H9 (cell line): Measurements from ENCODE around the gene IL1RAPL2. TPM values are rescaled to one million over a fixed set of nuclear protein-coding genes. Genes with fewer than 3 reads are reported as not detected.

Source experiments
- DNase-seq: peaks from one replicate; pipeline ENCODE4 v3.0.0-alpha.2; 2017
- H2AFZ ChIP-seq: one replicate; pipeline ENCODE4 v1.6.1; 2013; ENCODE audit warnings: mild to moderate bottlenecking, low read length, control low read depth, moderate library complexity
- H2AK5ac ChIP-seq: 2 replicates; pipeline ENCODE4 v1.6.1; 2013; ENCODE audit warnings: low read length, control low read depth, mixed read lengths; ENCODE audit not compliant: insufficient read length
- H2BK120ac ChIP-seq: one replicate; pipeline ENCODE4 v1.6.1; 2013; ENCODE audit warnings: low read depth, mild to moderate bottlenecking, low read length, control low read depth, inconsistent platforms; ENCODE audit not compliant: poor library complexity, severe bottlenecking
- H2BK12ac ChIP-seq: 2 replicates; pipeline ENCODE4 v1.6.1; 2013; ENCODE audit warnings: low read length, control low read depth, mixed read lengths, low read depth; ENCODE audit not compliant: insufficient read length
- H2BK15ac ChIP-seq: 2 replicates; pipeline ENCODE4 v1.6.1; 2013; ENCODE audit warnings: low read depth, low read length, control low read depth
- H2BK20ac ChIP-seq: one replicate; pipeline ENCODE4 v1.6.1; 2013; ENCODE audit warnings: low read depth, mild to moderate bottlenecking, low read length, control low read depth, inconsistent platforms; ENCODE audit not compliant: poor library complexity, severe bottlenecking
- H2BK5ac ChIP-seq: 2 replicates; pipeline ENCODE4 v1.6.1; 2013; ENCODE audit warnings: low read length, control low read depth, mixed read lengths; ENCODE audit not compliant: insufficient read length
- H3K14ac ChIP-seq: 2 replicates; pipeline ENCODE4 v1.6.1; 2013; ENCODE audit warnings: low read length, control low read depth; ENCODE audit not compliant: insufficient read depth
- H3K18ac ChIP-seq: 2 replicates; pipeline ENCODE4 v1.6.1; 2013; ENCODE audit warnings: low read depth, mild to moderate bottlenecking, mixed read lengths, low read length, control low read depth; ENCODE audit not compliant: insufficient read length
- H3K23ac ChIP-seq: 2 replicates; pipeline ENCODE4 v1.6.1; 2013; ENCODE audit warnings: low read length, control low read depth, mixed read lengths, low read depth; ENCODE audit not compliant: insufficient read length
- H3K23me2 ChIP-seq: 2 replicates; pipeline ENCODE4 v1.6.1; 2013; ENCODE audit warnings: low read depth, mild to moderate bottlenecking, mixed read lengths, low read length, control low read depth; ENCODE audit not compliant: insufficient read length, poor library complexity, severe bottlenecking
- H3K27ac ChIP-seq: 2 replicates; pipeline ENCODE4 v1.5.1; 2013; ENCODE audit warnings: low read length, control low read depth, mixed read lengths, low read depth; ENCODE audit not compliant: insufficient read length
- H3K27me3 ChIP-seq: 2 replicates; pipeline ENCODE4 v1.6.1; 2013; ENCODE audit warnings: low read length, control low read depth, inconsistent platforms; ENCODE audit not compliant: insufficient read depth
- H3K4ac ChIP-seq: 2 replicates; pipeline ENCODE4 v1.6.1; 2013; ENCODE audit warnings: low read depth, mild to moderate bottlenecking, control low read depth, inconsistent platforms, low read length, moderate library complexity
- H3K4me1 ChIP-seq: 2 replicates; pipeline ENCODE4 v1.6.1; 2013; ENCODE audit warnings: low read length, control low read depth, inconsistent platforms; ENCODE audit not compliant: insufficient read depth
- H3K4me2 ChIP-seq: 2 replicates; pipeline ENCODE4 v1.6.1; 2013; ENCODE audit warnings: low read length, control low read depth, mixed read lengths; ENCODE audit not compliant: insufficient read length, insufficient read depth
- H3K56ac ChIP-seq: 2 replicates; pipeline ENCODE4 v1.6.1; 2013; ENCODE audit warnings: low read depth, mild to moderate bottlenecking, mixed read lengths, low read length, control low read depth; ENCODE audit not compliant: insufficient read length
- H3K79me1 ChIP-seq: 2 replicates; pipeline ENCODE4 v1.6.1; 2013; ENCODE audit warnings: low read depth, mild to moderate bottlenecking, moderate library complexity, low read length, control low read depth, inconsistent platforms; ENCODE audit not compliant: insufficient read depth, poor library complexity, severe bottlenecking
- H3K79me2 ChIP-seq: 2 replicates; pipeline ENCODE4 v1.6.1; 2013; ENCODE audit warnings: low read length, control low read depth, inconsistent platforms; ENCODE audit not compliant: insufficient read depth
- H3K9ac ChIP-seq: 2 replicates; pipeline ENCODE4 v1.6.1; 2013; ENCODE audit warnings: low read length, control low read depth, mixed read lengths; ENCODE audit not compliant: insufficient read length; ENCODE audit errors: extremely low read depth
- H3K9me3 ChIP-seq: one replicate; pipeline ENCODE4 v1.6.1; 2013; ENCODE audit warnings: low read depth, low read length, inconsistent platforms; ENCODE audit not compliant: control insufficient read depth
- H3T11ph ChIP-seq: one replicate; pipeline ENCODE4 v1.6.1; 2013; ENCODE audit warnings: mild to moderate bottlenecking, low read length, control low read depth, inconsistent platforms
- H4K20me1 ChIP-seq: one replicate; pipeline ENCODE4 v1.6.1; 2013; ENCODE audit not compliant: control insufficient read depth, insufficient read length, insufficient read depth
- H4K5ac ChIP-seq: 2 replicates; pipeline ENCODE4 v1.6.1; 2013; ENCODE audit warnings: low read depth, mild to moderate bottlenecking, mixed read lengths, low read length, control low read depth; ENCODE audit not compliant: insufficient read length
- H4K8ac ChIP-seq: replicated peaks from 2 replicates; pipeline ENCODE4 v1.6.1; 2013; ENCODE audit warnings: low read length, control low read depth, mixed read lengths, low read depth; ENCODE audit not compliant: insufficient read length
- H4K91ac ChIP-seq: 2 replicates; pipeline ENCODE4 v1.6.1; 2013; ENCODE audit warnings: low read depth, mild to moderate bottlenecking, moderate library complexity, mixed read lengths, low read length, control low read depth; ENCODE audit not compliant: insufficient read length
- H3K27ac Mint-ChIP-seq, 3 experiments: 2 replicates in 2 of 3; 3 replicates in 1 of 3; pipeline ENCODE4 v1.8.0; 2020 to 2021; ENCODE audit warnings: mixed read lengths in 3 of 3, mild to moderate bottlenecking in 1 of 3, moderate library complexity in 1 of 3
- H3K27me3 Mint-ChIP-seq: 2 replicates; pipeline ENCODE4 v1.8.0; 2021; ENCODE audit warnings: low read depth, mild to moderate bottlenecking, moderate library complexity, mixed read lengths
- H3K36me3 Mint-ChIP-seq, 3 experiments: 2 replicates in 2 of 3; 3 replicates in 1 of 3; pipeline ENCODE4 v1.8.0; 2020 to 2021; ENCODE audit warnings: low read depth in 3 of 3, mixed read lengths in 3 of 3; ENCODE audit not compliant: insufficient read depth in 1 of 3
- H3K4me1 Mint-ChIP-seq, 2 experiments: 2 replicates each; pipeline ENCODE4 v1.8.0; 2020; ENCODE audit warnings: mixed read lengths in 2 of 2
- H3K4me3 Mint-ChIP-seq, 2 experiments: 2 replicates in 1 of 2; 3 replicates in 1 of 2; pipeline ENCODE4 v1.8.0; 2020 to 2021; ENCODE audit warnings: mild to moderate bottlenecking in 2 of 2, mixed read lengths in 2 of 2, moderate library complexity in 1 of 2
- H3K9me3 Mint-ChIP-seq, 2 experiments: 2 replicates in 1 of 2; 3 replicates in 1 of 2; pipeline ENCODE4 v1.8.0; 2020; ENCODE audit warnings: mild to moderate bottlenecking in 2 of 2, mixed read lengths in 2 of 2, moderate library complexity in 1 of 2
- WGBS: extraction: QIAGEN DNeasy Blood & Tissue Kit; methylation state at CpG from one replicate; pipeline ENCODE4 v1.1.7; 2013; ENCODE audit warnings: missing lambda C conversion rate, low lambda C conversion rate, mixed read lengths; ENCODE audit not compliant: insufficient read length; ENCODE audit errors: extremely low coverage; 5-methylcytosine and 5-hydroxymethylcytosine counted together
- total RNA-seq: library from RNA; stranded (reverse); gene quantifications from 2 replicates; pipeline ENCODE4 v1.2.1, GENCODE V29; 2021
- TF ChIP-seq, protein P1 (sequence below): fragments of 200-600 bp; sonication (generic); conservative IDR thresholded peaks from 3 replicates; pipeline ENCODE4 v1.8.0; 2021; ENCODE audit warnings: antibody characterized with exemption, mild to moderate bottlenecking

Gene IL1RAPL2
- total RNA-seq, 1 experiment from 2014 or later, result not detected

DNA sequence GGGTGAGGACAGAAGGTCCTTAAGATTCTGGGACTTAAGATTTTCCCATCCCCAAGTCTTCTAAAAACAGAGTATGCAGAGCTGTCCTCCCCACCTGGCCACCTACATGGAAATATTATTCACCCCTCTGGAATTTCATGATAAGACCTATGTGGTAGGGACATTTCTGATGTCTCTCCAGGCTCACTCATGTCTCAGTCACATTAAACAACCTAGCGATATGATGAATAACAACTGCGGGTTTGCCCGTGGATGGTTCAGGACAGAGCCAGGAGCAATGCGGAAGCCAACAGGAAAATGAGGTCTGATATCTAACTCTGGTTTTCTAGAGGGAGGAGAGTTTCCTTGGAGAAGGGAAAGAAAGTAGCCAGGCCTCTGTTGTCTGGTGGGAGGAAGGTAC, 607.1 kb downstream of the IL1RAPL2 start:
- H3K56ac ChIP-seq, result no peak overlapping the region
- no peak overlapping the region for H2BK12ac ChIP-seq
- no peak overlapping the region for H3K27ac ChIP-seq
- no peak overlapping the region for H2AFZ ChIP-seq
- no peak overlapping the region for H3K14ac ChIP-seq
- H4K5ac ChIP-seq, result no peak overlapping the region
- no peak overlapping the region for H3K23ac ChIP-seq
- Mint-ChIP-seq H3K9me3 (peaks cover under 1 to 38% of the 10 kb centered on the region in 2 experiments; a peak in 3 of 5 replicates), H3K4me3 (no peak overlapping the region), H3K36me3 (no peaks in the 10 kb centered on the region), H3K27ac (no peak overlapping the region), H3K4me1 (peaks cover 0 to 4% of the 10 kb centered on the region in 2 experiments; a peak in 3 of 4 replicates), H3K27me3 (no peaks in the 10 kb centered on the region)
- H4K8ac ChIP-seq, result no peak overlapping the region
- H3K9ac ChIP-seq, result no peak overlapping the region
- no peaks in the 10 kb centered on the region for H3K9me3 ChIP-seq
- no CpG with 5 or more reads among the region's 4 CpGs for WGBS
- H4K91ac ChIP-seq, result no peak overlapping the region
- H2BK5ac ChIP-seq, result no peak overlapping the region
- no peaks in the 10 kb centered on the region for H4K20me1 ChIP-seq
- no peak overlapping the region for H3K18ac ChIP-seq
- H2BK120ac ChIP-seq, result no peak overlapping the region
- H3K4ac ChIP-seq, result no peak overlapping the region
- H3K79me1 ChIP-seq, result no peaks in the 10 kb centered on the region
- H3K4me1 ChIP-seq, result no peaks in the 10 kb centered on the region
- DNase-seq, result no peak
- H3K79me2 ChIP-seq, result no peaks in the 10 kb centered on the region
- no peaks in the 10 kb centered on the region for H3K23me2 ChIP-seq
- H3T11ph ChIP-seq, result no peak overlapping the region
- no peak overlapping the region for H2AK5ac ChIP-seq
- no peak overlapping the region for H3K4me2 ChIP-seq
- TF ChIP-seq, protein P1, sequence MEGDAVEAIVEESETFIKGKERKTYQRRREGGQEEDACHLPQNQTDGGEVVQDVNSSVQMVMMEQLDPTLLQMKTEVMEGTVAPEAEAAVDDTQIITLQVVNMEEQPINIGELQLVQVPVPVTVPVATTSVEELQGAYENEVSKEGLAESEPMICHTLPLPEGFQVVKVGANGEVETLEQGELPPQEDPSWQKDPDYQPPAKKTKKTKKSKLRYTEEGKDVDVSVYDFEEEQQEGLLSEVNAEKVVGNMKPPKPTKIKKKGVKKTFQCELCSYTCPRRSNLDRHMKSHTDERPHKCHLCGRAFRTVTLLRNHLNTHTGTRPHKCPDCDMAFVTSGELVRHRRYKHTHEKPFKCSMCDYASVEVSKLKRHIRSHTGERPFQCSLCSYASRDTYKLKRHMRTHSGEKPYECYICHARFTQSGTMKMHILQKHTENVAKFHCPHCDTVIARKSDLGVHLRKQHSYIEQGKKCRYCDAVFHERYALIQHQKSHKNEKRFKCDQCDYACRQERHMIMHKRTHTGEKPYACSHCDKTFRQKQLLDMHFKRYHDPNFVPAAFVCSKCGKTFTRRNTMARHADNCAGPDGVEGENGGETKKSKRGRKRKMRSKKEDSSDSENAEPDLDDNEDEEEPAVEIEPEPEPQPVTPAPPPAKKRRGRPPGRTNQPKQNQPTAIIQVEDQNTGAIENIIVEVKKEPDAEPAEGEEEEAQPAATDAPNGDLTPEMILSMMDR, result no peak
- no peak overlapping the region for H2BK20ac ChIP-seq
- H2BK15ac ChIP-seq, result no peak overlapping the region
- no peaks in the 10 kb centered on the region for H3K27me3 ChIP-seq
